Gastrocnemius medialis (tissue), 4 donors: ENCODE measurements around the gene CAPZB.

Experiments
- CTCF ChIP-seq, 5 experiments: fragments of 450-650 bp in 3 of 5; fragments of 200-600 bp in 2 of 5; sonication (generic) in 2 of 5; IDR thresholded peaks in 4 of 5; conservative IDR thresholded peaks in 1 of 5; 1 replicate in 4 of 5; 2 replicates in 1 of 5; pipeline ENCODE4 v1.5.1; 2016 to 2019; ENCODE audit warnings: antibody characterized with exemption in 5 of 5, mild to moderate bottlenecking in 3 of 5, moderate library complexity in 3 of 5
- POLR2A ChIP-seq, 2 donors: fragments of 450-650 bp; IDR thresholded peaks; one replicate each; pipeline ENCODE4 v1.6.1; 2017; ENCODE audit warnings: antibody characterized with exemption in 2 of 2, mild to moderate bottlenecking in 2 of 2, moderate library complexity in 2 of 2

- TF ChIP-seq CTCF (IDR thresholded peaks at IDR 0.05 in 4 of 5, conservative IDR thresholded peaks at IDR 0.05 in 1 of 5) (no peak), POLR2A (IDR thresholded peaks at IDR 0.05) (no peak)
These were observed 20.5 kb upstream of the CAPZB start for GRCh38 chr1:19505693-19506457.
